GM21737 (cell line): ENCODE data around the gene CC2D1B.

ENCODE experiments used
- ATAC-seq: cut with Tn5 transposase; IDR thresholded peaks from one replicate; pipeline ENCODE4 v1.9.1; 2021; ENCODE audit warnings: mild to moderate bottlenecking, moderate library complexity; ENCODE audit not compliant: unreplicated experiment

Gene CC2D1B

DNA sequence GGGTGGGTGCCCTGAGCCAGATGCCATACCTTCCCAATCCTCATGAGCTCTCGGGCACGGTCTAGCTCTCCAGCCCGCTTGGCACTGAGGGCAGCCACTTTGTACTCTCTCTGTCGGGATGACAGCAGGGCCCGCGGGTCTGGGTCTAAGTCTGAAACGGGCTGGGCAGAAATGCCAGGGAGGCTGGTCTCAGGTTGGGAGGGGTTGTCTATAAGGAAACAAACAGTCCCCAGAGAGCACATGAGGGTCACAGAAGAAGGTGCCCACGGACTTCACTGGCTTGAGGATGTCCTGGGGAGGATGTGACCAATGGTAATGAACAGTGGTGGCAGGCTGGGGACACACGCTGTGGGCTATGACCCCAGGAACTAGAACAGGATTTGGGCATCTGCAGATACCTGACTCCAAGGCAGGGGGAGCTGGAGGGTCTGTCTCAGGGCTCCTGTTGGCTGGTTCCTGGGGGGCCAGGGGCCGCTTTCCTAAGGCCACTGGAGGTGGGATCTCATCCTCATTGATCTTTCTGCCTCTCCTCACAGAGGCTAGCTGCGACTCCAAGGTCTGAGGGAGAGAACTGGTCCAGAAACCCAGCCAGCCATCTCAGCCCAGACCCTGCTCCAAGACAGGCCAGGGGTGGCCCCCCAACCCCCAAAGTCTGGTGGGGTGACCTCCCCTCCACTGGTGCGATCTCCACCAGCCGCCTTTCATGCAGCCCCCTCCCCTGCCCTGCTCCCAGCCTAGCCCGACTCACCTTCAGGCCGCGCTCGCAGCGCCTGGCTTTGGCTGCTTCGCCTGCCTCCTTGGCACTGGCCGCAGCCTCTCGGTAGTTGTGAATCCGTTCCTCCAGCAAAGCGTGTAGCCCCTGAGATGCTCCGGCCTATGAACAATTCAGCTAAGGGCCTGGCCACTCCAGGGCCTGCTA, 6.1 kb downstream of the CC2D1B start:
- no peak for ATAC-seq

DNA sequence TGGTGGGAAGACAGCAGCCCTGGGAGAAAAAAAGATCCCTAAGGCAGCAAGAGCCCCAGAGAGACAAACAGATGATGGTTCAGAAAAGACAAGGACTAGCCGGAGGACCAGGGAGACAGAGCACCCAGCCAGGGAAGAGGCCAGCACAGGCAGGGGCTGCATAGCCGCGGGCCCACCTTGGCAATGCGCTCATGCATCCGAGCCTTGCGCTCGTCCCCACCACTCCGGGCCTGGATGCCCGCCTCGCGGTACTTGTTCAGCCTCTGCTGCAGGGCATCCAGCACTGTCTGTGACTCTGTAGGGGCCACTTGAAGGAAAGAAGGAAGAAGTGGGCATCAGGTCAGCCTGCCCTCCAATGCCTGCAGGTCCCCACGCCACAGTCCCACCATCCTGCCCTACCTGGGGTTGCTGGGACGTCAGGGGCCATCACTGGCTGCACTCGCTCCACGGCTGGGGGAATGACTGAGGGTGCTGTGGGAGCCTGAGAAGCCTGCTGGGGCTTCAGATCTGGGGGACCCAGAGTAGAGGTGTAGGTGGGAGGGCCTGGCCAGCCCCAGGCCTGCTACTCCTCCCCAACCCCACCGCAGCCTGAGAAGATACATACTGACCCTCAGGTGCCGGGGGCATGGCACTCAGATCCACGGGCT, 7.0 kb downstream of the CC2D1B start:
- ATAC-seq: no peak

DNA sequence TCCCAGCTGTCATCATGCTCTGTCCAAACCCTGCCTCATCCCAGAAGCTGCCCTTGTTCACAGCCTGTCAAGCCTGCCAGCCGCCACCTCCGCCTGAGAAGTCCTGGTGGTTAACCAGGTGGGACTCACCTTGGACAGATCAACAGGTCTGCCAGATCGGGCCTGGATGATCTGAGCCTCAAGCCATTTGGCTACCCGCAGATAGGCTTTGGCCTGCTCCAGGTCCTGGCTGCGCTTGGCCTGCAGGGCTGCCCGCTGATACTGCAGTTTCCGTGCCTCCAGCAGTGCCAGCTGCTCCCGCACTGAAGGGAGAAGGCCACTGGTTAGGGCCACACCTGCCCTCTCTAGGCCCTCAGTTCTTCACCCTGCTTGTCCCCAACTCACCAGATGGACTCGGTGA, 8.6 kb downstream of the CC2D1B start:
- no peak for ATAC-seq

DNA sequence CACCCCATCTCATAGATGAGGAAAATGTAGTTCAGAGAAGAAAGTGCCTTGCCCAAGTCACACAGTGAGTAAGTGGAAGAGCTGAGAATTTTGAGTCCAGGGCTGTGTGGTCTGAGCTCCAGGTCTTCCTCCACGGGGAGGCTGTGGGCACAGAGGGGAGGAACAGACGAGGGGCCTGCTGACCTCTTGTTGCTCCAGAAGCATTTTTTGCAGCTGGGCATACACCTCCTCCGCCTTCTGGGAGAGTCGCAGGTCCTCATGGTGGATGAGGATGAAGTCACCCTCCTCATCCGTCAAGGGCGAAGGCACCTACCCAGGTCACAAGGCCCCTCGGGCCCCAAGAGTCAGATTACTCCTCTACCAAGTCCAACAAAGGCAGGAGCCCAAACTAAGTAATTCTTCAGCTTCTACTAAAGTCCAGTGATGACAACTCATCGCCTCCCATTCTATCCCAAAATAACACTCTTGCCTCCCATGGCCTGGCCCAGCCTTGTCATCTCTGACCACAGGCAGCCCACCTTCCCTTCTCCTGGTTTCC, 9.1 kb downstream of the CC2D1B start:
- no peak for ATAC-seq

DNA sequence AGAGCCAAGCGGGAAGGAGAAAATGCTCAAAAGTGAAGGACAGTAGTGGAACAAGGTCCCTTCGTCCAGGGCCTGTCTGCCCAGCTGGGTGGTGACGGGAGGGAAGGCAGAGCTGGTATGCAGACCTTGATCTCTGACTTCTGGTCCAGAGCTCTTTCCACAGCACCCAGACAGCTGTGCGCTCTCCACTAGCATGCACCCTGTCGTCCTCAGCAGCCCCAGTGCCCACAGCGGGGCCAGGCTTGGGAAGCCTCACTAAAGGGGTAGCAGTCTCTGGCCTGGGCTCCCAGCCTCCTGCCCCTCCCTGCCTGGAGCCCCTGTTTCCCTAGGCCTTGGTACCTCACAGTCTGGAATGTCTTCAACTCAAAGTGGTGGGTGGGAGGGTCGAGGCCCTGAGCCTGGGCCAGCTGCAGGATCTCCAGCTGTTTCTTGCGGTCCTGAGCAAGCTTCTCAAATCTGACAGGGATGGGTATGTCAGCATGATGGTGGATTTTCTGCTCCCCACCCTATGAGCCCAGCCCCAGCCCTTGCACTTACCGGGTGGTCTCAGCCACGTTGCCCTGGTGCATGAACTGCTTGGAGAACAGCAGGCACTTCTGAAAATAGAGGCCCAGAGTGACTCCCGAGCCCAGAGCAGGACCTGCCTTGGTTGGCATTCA, 10.0 kb downstream of the CC2D1B start:
- no peak for ATAC-seq

DNA sequence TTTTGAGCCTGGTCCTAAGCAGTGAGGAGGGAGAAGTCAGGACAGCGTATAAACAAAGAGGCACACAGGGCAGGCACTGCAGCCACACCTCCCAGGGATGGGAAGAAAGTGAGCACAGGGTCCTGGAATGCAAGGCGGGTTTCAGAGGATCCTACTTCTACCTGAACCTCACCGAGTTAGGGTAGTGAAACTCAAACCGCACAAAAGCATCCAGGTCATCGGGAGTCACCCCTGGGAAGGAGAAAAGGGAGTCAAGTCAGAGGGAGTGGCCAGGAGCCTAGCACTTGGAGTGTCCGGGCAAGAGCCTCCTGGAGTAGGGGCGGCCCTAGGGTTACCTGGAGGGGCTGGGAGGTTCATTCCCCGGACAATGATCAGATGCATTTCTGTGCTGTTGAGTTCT, 10.6 kb downstream of the CC2D1B start:
- no peak for ATAC-seq

DNA sequence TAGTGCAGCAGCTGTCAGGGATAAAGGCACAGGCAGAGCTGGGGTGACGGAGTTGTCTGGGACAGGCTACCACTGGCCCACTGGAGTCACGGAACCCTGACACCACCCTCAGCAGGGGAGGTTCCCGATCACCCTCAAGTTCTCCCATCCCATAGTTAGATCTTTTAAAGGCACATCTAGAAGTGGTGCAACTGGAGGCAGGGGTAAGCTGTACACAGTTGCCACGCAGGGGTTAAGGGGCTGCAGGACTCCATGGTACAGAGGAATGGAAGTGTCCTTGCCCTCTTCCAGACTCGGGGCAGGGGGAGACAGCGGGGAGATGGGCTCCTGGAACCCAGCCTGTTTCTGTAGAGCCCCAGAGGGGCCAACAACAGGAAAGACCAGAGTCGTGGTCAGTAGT, 13.3 kb downstream of the CC2D1B start:
- no peak for ATAC-seq

DNA sequence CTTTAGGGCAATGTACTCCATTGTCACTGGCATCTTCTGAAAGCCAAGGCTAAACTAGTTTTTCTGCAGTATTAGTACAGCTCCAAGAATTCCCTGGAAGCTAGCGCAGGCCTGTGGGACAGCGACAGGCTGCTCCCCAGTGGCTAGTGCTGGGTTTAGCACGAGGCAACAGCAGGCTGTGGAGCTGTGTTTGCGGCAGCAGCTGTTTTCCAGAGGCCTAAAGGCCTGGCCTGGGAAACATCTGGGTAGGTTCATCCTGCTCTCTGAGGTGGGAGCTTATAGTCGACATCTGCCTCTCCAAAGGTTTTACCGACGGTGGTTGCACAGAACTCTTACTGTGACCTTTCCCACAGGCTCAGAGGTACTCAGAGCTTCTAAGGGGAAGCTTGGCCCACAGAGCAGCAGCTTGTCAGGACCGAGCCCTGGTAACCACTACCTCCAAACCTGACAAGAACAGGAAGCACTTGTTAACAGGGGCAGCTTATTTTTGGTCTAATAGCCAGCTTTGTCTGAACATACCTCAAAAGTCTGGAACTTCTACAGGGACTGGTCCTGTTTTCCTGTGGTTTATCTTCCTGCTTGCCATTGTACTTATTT, 17.2 kb downstream of the CC2D1B start:
- ATAC-seq: no peak

DNA sequence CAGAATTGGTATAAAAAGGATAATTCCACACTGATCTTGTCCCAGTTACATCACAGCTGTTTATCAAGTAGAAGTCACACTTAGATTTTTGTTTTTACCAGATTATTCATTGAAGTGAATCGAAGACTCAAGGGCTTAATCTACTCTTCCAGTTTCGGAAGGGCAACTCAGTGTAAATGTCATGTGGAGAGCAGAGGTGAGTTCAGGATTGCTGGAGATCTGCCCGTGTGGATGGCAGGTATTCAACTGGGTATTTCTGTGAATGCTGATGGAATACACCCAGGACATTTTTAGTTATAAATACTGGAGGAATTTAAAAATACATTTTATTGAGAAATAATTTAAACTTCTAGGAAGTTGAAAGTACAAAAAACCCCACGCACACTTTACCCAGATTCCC, 19.4 kb downstream of the CC2D1B start:
- ATAC-seq: no peak

DNA sequence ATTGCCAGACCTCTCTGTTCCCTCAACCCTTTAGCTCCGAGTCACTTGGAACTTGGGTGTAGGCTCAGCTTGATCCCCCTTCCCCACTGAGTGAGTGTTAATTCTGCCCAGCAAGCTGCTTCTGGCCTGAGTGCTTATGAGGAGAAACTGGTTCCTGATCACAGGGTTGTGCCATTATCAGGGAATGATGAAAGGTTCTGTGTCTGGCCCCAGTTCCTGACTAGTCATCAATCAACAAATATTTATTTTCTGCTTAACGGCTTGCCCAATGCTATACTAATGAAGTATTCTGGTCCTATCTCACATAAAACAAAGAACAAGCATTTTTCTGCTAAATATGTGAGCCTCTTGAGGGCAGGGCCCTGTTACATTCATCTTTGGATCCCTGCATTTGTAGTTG, 20.8 kb downstream of the CC2D1B start:
- ATAC-seq: no peak

DNA sequence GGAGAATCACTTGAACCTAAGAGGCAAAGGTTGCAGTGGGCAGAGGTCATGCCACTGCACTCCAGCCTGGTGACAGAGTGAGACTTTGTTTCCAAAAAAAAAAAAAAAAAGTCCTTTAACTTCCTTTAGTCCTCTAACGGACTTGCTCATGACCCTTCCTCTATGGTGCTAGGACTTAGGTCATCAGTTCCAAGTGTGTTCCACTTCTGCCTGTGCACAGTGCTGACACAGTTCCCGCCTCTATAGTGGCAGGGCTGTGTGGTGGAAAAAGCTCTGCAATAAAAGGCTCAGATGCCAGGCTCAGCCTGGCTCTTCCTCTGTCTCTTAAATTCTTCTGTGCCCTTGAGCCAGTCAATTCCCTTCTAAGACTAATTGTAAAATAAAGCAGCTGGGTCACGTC, 22.0 kb downstream of the CC2D1B start:
- no peak for ATAC-seq

DNA sequence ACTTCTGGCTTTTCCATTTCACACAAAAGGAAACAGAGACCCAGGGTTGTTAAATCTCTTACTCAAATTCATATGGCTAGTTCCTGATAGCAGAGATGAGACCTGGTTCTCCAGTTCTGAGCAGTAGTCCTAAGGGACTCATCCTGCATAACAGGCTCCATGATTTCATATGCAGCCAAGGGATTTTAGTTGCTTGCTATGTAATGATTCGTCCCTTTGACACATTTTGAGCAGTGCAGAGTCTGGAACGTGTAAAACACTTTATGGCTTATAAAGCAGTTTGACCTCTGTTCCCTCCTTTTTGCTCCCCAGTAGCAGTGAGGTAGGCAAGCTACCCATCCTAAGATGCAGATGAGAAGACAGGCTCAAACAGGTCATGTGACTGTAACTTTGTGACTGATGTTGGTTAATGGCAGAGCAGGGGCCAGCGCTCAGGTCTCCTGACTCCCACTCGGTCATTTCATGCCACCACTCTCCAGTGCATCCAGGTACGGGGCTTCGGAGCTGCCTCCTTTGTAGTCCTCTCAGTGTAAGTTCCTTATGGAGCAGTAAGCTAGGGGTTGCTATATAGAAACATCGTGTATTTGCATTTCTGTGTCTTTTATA, 24.2 kb downstream of the CC2D1B start:
- ATAC-seq: no peak

DNA sequence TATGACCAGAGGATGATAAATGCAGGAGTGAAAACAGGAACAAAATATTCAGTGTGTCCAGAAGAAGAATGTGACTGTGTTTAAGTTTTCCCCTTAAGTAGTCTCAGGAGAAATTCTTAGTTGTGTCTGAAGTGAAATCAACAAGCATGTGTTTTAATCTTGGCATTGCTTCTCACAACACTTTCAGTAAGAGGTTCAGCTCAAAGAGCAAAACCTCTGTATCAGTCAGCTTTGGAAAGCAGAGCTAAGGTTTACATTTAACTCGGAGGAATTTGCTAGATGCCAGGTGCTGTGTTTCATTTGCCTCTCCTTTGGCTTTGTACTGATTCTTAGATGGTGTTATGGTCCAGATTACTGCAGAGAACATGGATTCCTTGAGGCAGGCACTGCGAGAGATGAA, 28.6 kb downstream of the CC2D1B start:
- ATAC-seq: no peak

DNA sequence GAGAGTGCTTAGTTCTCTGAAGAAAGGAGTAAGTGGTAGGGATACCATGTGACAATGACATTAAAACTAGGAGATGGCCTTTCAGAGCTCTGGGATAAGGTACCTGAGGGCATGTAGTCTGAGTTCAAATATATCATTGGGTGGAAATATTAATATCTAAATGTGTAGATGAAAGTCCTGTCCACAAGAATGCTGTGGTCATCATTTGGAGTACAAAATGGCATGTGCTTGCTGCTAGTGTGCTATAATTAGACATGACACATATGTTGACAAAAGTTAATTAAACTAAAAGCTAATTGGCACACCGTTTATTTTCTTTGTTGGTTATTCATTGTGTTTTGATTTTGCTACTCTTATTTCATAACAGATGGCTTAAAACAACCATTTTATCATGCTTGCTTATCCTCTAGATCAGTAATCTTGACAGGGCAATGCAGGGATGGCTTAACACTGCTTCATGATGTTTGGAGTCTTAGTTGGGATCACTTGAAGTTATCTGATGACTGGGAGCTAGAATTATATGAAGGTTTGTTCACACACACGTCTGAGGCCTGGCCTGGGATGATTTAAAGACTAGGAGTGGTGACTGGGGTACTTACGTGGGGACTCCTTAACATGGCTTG, 31.0 kb downstream of the CC2D1B start:
- no peak for ATAC-seq

DNA sequence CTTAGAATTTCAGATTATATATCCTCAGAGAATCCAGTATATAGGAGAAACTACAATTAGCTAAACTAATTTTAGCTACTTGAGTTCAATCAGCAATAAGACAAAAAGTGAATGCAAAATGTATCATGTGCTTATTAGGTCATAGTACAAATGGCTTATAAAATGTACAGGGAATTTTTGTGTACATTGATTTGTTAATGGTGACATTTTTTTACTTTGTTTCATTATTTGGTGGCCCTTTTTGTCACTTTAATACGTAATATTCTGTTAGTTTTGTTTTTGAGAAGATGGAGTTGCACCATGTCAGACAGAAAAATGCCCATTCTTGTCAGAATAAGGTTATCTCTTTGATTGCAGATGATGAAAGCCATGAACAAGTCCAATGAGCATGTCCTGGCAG, 33.6 kb downstream of the CC2D1B start:
- no peak for ATAC-seq

DNA sequence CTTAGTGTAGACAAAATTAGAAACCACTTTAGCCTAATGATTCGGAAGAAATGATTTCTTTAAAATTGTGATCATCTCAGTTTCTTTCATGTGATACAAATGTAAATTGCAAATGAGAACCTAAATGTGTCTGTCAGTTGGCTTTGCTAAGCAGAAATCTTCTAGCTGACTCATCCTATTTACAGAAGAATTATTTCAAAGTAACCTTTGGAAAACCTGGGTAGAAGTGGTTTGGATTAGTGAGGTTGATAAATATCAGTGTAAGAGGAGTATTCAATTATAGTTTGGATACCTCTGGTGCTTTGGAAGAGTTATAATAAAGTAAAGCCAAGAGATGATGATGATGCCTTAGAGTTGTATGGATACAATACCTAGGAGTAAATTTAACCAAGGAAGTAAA, 37.4 kb downstream of the CC2D1B start:
- ATAC-seq: no peak

DNA sequence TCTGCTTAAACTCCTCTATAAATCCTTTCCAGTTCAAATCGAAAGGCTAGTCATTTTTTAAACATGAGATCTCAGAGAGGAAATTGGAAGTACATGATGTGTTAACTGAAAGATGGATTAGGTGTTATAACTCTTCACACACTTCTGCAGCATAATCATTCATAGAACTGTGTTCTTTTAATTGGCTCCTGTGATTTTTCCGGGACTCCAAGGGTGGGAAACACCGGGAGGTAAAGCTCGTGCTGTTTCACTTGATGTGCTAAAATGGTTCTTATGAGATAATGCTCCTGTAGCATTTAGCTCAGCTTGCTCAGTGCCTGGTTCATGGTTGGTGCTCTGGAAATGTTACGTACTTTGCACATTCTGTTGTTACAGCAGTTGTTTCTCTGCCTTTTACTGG, 40.2 kb downstream of the CC2D1B start:
- ATAC-seq: no peak

DNA sequence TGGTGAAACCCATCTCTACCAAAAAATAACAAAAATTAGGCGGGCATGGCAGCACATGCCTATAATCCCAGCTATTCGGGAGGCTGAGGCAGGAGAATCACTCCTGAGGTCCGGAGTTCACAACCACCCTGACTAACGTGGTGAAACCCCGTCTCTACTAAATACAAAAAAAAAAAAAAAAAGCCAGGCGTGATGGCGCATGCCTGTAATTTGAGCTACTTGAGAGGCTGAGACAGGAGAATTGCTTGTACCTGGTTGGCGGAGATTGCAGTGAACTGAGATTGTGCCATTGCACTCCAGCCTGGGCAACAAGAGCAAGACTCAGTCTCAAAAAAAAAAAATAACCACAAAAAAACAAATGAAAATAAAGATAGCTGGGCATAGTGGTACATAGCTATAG, 42.3 kb downstream of the CC2D1B start:
- ATAC-seq: no peak

DNA sequence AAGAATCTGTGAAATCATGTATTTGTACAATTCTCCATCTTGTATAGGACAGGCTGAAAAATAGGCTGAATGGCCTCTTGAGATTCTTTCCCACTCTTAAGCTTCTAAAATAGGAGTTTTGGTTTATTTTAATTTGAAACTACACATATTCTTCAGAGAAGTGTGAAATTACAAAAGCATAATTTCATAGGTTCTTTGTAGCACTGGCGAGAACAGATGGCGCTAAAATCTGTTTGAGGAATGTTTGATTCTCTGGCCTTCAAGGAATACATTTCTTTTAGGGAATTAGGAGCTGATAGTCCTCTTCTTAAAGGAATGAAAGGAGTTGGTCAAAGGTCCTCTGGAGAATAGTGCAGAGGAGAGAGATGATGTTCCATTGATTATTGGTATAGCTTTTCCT, 44.9 kb downstream of the CC2D1B start:
- ATAC-seq: no peak

DNA sequence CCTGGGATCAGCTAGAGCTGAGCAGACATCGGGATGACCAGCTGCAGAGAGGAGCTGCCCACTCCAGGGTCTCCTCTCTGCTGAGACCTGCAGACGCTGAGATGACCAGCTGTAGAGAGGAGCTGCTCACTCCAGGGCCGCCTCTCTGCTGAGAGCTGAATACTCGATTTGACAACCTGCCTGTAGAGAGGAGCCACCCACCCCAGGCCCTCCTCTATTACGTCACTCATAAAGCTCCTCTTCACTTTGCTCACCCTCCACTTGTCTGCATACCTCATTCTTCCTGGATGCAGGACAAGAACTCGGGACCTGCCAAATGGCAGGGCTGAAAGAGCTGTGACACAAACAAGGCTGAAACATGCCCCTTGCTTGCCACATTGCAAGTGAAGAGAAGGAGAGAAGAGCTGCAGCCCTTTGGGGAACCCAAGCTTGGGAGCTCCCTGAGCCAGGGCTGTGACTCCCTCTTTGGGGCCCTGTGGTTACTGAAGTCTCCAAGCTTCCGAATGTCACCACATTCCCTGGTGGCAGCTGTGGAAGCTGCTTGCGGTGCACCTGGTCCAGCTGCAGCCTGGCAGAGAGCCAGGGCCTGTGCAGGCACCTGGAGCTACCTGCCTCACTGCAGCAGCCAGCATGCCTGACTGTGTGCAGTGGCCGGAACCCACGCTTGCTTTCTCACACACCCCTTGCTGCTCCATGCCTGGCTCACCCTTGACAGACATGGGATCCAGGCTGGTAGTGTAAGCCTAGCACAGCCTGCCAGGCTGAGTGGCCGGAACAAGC, 59.6 kb downstream of the CC2D1B start:
- ATAC-seq: no peak
